Ishikawa (cell line): ENCODE results near the gene LIX1.

Experiments
- CREB1 ChIP-seq: IDR thresholded peaks from 2 replicates; pipeline ENCODE4 v1.6.1; 2012; ENCODE audit warnings: low read depth
- EP300 ChIP-seq: IDR thresholded peaks from 2 replicates; pipeline ENCODE4 v1.6.1; 2012; ENCODE audit warnings: borderline replicate concordance
- RAD21 ChIP-seq: IDR thresholded peaks from 2 replicates; pipeline ENCODE4 v1.6.1; 2012; ENCODE audit warnings: low read depth
- TEAD4 ChIP-seq: IDR thresholded peaks from 2 replicates; pipeline ENCODE4 v1.6.1; 2012

DNA sequence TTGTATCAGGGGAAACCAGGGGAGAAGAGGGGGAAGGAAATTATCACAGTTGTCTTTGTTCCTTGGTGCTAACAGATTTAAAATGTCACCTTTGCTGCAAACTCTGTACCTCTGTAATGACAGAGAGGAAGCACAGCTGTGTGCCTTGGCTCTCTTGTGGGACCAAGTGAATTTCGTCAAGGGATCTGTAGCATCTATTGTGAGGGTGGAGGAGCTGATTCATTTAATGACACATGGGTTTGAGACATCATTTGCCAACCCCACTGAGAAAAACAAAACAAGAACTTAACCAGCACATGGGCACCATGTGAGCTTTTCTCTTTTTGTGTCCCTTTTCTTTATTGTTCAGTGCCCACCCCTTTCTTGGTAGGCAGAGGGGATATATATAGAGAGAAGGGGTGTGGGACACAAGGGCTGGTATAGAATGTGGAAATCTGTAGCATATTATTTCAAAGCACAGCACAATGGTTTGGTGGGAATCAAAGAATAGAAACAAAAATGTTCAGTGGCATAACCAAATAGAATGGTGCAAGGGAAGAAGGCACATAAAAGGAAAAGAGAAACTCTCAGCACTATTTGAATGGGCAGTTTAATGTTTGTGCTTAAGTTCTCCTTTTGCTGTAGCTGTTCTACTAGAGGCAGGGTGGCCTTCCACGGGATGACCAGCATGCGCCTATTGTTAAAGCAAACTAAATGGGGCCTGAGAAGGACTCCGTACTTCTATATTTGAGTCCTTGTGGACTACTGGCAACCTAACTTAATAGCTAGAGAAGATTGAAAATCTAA lies 63.3 kb downstream of the LIX1 start:
- TF ChIP-seq CREB1, result no peak
- TF ChIP-seq EP300, result no peak
- TF ChIP-seq RAD21, result no peak
- TF ChIP-seq TEAD4, result no peak
